GM18520 (cell line): ENCODE measurements around the gene GPR45.
"Not testable (repeated sequence)": the region's sequence is repeated elsewhere in the genome, so short reads cannot be mapped to it uniquely, and the experiment has no call there.

Experiments used
- ATAC-seq: cut with Tn5 transposase; IDR thresholded peaks from one replicate; pipeline ENCODE4 v1.9.1; 2021; ENCODE audit not compliant: unreplicated experiment

The GPR45 gene

DNA sequence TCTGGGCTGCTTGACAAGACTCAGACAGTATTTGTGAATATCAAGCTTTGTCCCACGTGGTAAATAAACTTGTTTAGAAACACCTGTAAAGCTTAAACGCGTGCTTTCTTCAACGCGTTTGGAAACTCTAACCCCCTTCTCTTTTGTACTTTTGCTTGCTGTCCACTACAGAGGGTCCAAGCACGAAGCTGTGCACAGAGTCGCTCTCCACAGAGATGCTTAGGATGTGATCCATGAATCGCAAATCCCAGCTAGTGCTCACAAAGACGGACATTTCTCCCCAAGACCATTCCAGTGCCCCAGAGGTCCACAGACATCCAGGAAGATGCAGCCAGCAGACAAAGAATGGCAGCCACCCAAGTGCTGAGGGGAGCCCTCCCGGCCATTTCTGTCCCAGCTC lies at the start of gene GPR45:
GPR45 (plus strand) TSS at position 301 of the 400 bp plus-strand sequence. CDS start 116 bp downstream, outside the sequence.
- no peak for ATAC-seq

GRCh38 chr2:105194022-105194675 lies 47.4 kb upstream of the GPR45 start:
- no peak for ATAC-seq

DNA sequence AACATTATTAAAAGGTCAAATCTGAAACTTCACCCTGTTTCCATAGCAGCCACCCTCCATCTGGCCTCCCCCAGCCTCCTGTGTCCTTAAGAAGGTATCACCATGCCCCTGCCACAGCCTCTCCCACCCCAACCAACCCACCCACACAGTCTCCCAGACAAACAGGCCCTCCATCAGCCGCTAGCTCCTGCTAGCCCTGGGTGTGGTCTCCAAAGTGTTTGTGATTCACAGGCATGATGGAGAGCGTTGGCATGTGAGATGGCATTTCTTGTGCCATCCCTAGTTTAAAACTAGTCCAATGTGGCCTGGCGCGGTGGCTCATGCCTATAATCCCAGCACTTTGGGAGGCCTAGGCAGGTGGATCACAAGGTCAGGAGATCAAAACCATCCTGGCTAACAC lies 44.9 kb upstream of the GPR45 start:
- no peak for ATAC-seq

DNA sequence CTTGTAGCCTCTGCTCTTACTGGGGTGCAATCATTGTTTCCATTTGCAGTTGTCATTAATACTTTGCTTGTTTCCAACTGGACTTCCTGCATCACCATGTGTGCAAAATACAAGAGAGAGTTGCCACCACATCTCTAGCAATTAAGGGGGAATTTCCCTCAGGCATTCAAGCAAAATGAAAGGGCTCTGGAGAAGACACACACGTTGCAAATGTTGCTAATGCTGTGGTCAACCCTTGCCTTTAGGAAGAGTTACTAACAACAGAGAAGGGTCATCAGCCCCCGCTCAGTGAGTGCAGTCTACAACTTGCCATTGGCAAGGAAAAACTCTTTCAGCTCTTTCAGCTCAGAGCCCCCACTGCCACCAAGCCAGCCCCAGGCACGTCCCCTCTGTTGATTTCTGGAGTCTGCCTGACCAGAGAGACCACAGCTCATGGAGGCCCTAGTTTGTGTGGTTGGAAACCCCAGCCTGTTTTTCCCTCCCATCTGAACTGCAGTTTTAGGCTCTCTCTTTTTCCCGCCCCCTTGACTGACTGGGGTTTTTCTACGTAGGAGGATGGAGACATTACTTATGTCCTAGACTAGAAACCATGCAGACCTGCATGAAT lies 25.9 kb upstream of the GPR45 start:
- ATAC-seq = no peak

DNA sequence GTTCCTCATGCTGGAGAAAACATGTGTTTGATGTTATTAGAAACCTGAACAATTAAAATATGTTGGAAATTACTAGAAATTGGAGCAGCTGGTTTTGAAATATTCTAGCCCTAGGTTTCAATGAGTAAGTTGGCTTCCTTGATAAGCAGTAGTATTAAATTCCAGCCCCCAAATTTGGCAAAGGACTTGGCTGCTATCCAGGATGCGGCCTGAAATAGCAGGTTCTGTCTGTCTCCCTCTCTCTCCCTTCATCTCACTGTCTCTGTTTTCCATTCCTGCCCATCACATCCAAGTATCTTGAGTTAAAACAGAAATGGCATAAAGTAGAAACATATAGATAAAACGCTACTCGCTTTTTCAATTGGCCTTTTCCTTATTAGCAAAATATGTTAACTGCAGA lies 20.9 kb upstream of the GPR45 start:
- ATAC-seq = no peak

- no peak for ATAC-seq
These were observed 17.1 kb upstream of the GPR45 start for GRCh38 chr2:105224444-105224843.

DNA sequence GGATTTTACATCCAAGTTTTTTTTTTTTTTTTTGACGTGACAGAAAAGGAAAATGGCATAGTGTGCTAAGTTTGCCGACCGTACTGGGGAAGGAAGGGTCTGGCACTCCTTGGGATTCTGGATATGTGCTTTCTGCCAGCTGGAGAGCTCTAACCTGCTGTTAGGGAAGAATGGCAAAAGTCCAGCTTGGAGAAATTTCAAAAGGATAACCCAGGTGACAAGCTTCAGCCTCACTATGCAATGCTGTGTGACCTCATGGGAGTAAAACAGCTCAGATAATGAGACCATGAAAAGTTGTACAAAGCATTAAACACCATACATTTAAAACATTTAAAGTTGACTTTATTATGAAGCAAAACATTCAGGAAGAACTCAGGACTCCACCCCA lies 10.3 kb upstream of the GPR45 start:
- no peak for ATAC-seq

DNA sequence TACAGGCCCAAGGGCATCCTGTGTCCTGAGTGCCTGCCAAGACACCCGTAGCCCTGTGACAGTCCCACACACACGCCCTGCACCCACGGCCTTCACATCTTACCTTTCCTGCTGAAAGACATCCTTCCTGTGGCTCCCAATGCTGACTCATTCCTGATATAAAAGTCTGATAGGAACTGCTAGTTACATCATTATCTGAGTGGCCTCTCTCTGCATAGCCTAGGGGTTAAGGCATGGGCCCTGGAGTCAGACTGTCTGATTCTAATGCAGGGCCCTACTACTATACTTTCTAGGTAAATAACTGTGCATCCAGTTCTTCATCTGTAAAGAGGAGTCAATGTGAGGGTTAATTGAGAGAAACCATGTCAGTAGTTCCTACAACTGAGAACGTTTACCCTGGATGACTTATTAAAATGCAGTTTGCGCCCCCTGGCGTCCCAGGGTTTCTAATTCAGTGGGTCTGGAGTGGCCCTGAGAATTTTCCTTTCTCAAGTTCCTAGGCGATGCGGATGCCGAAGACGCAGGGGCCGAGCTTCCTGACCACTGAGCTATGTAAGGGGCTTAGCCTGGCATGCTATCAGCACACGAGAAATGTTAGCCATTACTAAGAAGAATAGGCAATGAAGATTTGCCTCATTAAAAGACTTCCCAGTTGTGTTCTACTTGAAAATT lies 6.0 kb upstream of the GPR45 start:
- no peak for ATAC-seq

- no peak for ATAC-seq
These were observed 5.5 kb upstream of the GPR45 start for GRCh38 chr2:105236060-105236424.

GRCh38 chr2:105237045-105237765 lies 4.3 kb upstream of the GPR45 start:
- no peak for ATAC-seq

GRCh38 chr2:105238664-105239240 lies 2.8 kb upstream of the GPR45 start:
- no peak for ATAC-seq

DNA sequence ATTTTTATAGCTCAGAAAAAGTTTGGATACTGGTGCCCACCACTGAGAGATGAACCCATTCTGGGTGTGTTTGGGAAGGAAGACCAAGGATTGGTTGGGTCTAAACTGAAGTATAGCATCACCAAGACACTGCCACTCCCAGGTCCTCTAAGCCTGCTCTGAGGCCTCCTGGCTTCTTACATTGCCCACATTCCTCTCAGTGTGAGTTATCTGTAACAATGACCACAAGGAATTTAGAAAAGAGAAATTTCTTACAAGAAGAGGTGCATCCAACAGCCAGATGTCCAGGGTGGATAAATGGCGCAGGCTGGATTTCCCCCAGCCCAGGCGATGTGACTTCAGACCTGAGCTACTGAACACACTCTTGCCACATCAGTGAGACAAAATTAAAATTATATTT lies 1.6 kb upstream of the GPR45 start:
- ATAC-seq = no peak

GRCh38 chr2:105242286-105242993 lies 897 bp downstream of the GPR45 start:
- no peak for ATAC-seq

DNA sequence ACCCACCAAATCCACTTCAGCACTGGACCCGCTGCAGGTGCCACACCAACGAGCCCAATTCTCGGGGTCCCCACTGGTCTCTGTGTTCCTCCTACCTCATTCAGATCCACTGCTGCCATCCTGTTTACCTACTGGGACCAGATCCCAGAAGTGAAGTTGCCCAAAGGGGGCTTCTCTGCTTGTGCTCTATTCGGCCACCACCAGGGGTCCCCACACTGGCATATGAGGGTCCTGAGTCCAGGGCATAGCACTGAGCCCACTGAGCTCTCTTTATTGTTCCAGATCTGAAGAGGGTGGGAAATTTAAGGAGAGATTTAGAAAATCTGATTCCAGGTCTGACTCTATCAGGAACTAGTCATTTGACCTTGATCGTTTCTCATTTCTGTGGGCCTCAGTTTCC lies 2.4 kb downstream of the GPR45 start:
- no peak for ATAC-seq

GRCh38 chr2:105244451-105244850 lies 2.9 kb downstream of the GPR45 start:
- ATAC-seq = no peak

GRCh38 chr2:105248316-105249070 lies 7.0 kb downstream of the GPR45 start:
- ATAC-seq = no peak

GRCh38 chr2:105249181-105249580 lies 7.6 kb downstream of the GPR45 start:
- no peak for ATAC-seq

GRCh38 chr2:105249891-105250290 lies 8.3 kb downstream of the GPR45 start:
- ATAC-seq = no peak

DNA sequence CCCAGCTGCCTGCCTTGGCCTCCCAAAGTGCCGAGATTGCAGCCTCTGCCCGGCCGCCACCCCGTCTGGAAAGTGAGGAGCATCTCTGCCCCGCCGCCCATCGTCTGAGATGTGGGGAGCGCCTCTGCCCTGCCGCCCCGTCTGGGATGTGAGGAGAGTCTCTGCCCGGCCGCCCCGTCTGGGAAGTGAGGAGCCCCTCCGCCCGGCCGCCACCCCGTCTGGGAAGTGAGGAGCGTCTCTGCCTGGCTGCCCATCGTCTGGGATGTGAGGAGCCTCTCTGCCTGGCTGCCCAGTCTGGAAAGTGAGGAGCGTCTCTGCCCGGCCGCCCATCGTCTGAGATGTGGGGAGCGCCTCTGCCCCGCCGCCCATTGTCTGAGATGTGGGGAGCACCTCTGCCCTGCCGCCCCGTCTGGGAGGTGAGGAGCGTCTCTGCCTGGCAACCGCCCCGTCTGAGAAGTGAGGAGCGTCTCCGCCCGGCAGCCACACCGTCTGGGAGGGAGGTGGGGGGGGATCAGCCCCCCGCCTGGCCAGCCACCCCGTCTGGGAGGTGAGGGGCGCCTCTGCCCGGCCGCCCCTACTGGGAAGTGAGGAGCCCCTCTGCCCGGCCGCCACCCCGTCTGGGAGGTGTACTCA lies 9.6 kb downstream of the GPR45 start:
- ATAC-seq = not testable (repeated sequence)

DNA sequence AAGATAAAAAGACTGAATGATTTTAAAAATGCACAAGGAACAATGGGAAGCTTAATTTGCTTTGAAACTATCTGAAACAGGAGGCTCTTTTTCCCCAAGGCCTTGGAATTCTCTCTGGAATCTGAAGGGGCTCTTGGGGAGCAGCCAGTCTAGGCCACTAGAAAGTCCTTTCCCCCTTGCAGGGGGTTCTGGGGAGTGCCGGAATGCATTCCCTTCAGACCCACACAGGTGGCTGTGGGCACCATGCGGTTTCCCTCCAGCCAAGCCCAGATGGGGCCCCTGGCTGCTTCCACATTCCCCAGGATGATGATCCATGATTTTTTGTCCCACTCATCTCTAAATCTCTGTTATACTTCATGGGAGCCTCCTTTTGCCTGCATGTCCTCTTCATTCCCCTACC lies 10.7 kb downstream of the GPR45 start:
- ATAC-seq = no peak
